SU-DHL-6 (cell line): ENCODE measurements around the gene COL6A1.

Experiments
- H2AFZ ChIP-seq: fragments of 200-600 bp; sonication (generic); 2 replicates; pipeline ENCODE4 v1.6.1; 2014; ENCODE audit warnings: low read depth, mild to moderate bottlenecking, moderate library complexity, mixed read lengths, antibody characterized with exemption, low read length; ENCODE audit not compliant: severe bottlenecking
- H3F3A ChIP-seq: fragments of 200-600 bp; shearing (Covaris generic); 2 replicates; pipeline ENCODE4 v1.6.0; 2016; ENCODE audit warnings: antibody characterized with exemption, mild to moderate bottlenecking; ENCODE audit not compliant: insufficient read depth
- H3K27ac ChIP-seq: fragments of 200-600 bp; sonication (generic); 2 replicates; pipeline ENCODE4 v1.5.1; 2016; ENCODE audit warnings: low read depth, mild to moderate bottlenecking, low read length, moderate library complexity, mixed read lengths
- H3K27me3 ChIP-seq: fragments of 200-600 bp; sonication (generic), shearing (Covaris generic); 2 replicates; pipeline ENCODE4 v1.6.0; 2014; ENCODE audit warnings: mild to moderate bottlenecking, low read length
- H3K36me3 ChIP-seq: fragments of 200-600 bp; sonication (generic); 2 replicates; pipeline ENCODE4 v1.6.1; 2014; ENCODE audit warnings: mild to moderate bottlenecking, low read length, mixed read lengths
- H3K4me2 ChIP-seq: fragments of 300-600, 200-600 bp; shearing (Covaris generic), sonication (generic); 2 replicates; pipeline ENCODE4 v1.6.0; 2014; ENCODE audit warnings: low read length, low read depth, mild to moderate bottlenecking; ENCODE audit not compliant: poor library complexity, severe bottlenecking
- H3K4me3 ChIP-seq: fragments of 200-600 bp; sonication (generic); 2 replicates; pipeline ENCODE4 v1.5.1; 2014; ENCODE audit warnings: antibody characterized with exemption, low read length, mild to moderate bottlenecking, mixed read lengths; ENCODE audit not compliant: insufficient read depth, poor library complexity, severe bottlenecking
- H3K79me2 ChIP-seq: fragments of 200-600 bp; sonication (generic); 2 replicates; pipeline ENCODE4 v1.6.1; 2014; ENCODE audit warnings: mild to moderate bottlenecking, low read length, moderate library complexity; ENCODE audit not compliant: insufficient read depth
- H3K9ac ChIP-seq: fragments of 200-600 bp; sonication (generic); 2 replicates; pipeline ENCODE4 v1.7.0; 2014; ENCODE audit warnings: mild to moderate bottlenecking, low read length
- H3K9me2 ChIP-seq: fragments of 200-600 bp; sonication (generic); replicated peaks from 2 replicates; pipeline ENCODE4 v1.6.1; 2014; ENCODE audit warnings: low read length; ENCODE audit not compliant: insufficient read depth
- H3K9me3 ChIP-seq: fragments of 200-600 bp; sonication (generic); 2 replicates; pipeline ENCODE4 v1.6.1; 2014; ENCODE audit warnings: low read length, mixed read lengths; ENCODE audit not compliant: insufficient read depth
- H4K20me1 ChIP-seq: fragments of 200-600 bp; sonication (generic); 2 replicates; pipeline ENCODE4 v1.6.1; 2014; ENCODE audit warnings: low read depth, mild to moderate bottlenecking, antibody characterized with exemption, low read length, moderate library complexity, mixed read lengths
- CTCF ChIP-seq: fragments of 200-600 bp; sonication (generic); IDR thresholded peaks from one replicate; pipeline ENCODE4 v1.5.1; 2017; ENCODE audit warnings: antibody characterized with exemption, mild to moderate bottlenecking, low read length, moderate library complexity; ENCODE audit not compliant: insufficient read depth, poor library complexity, severe bottlenecking
- EZH2phosphoT487 ChIP-seq: fragments of 200-600 bp; sonication (generic), shearing (Covaris generic); conservative IDR thresholded peaks from 2 replicates; pipeline ENCODE4 v1.6.1; 2018; ENCODE audit warnings: mild to moderate bottlenecking, antibody characterized with exemption, low read length, moderate library complexity, mixed read lengths

Gene COL6A1

GRCh38 chr21:45994086-45994661 is 12.6 kb downstream of the COL6A1 start:
- TF ChIP-seq CTCF (no peak), EZH2phosphoT487 (no peak)
- Histone ChIP-seq H4K20me1 (no peaks in the 10 kb centered on the region), H3K36me3 (no peaks in the 10 kb centered on the region), H3K9me3 (no peaks in the 10 kb centered on the region), H3K9me2 (no peaks in the 10 kb centered on the region), H3K4me2 (no peak overlapping the region), H3K27me3 (no peaks in the 10 kb centered on the region), H3K9ac (no peak overlapping the region), H3K79me2 (no peaks in the 10 kb centered on the region), H3F3A (no peaks in the 10 kb centered on the region), H3K4me3 (no peak overlapping the region), H3K27ac (no peak overlapping the region), H2AFZ (no peak overlapping the region)

GRCh38 chr21:45994759-45995685 is 13.5 kb downstream of the COL6A1 start:
- Histone ChIP-seq H3K9me2 (no peaks in the 10 kb centered on the region), H3K27me3 (no peaks in the 10 kb centered on the region), H2AFZ (no peak overlapping the region), H3K27ac (no peak overlapping the region), H3K36me3 (no peaks in the 10 kb centered on the region), H4K20me1 (no peaks in the 10 kb centered on the region), H3K9ac (no peak overlapping the region), H3K4me2 (no peak overlapping the region), H3K9me3 (no peaks in the 10 kb centered on the region), H3K4me3 (no peak overlapping the region), H3F3A (no peaks in the 10 kb centered on the region), H3K79me2 (no peaks in the 10 kb centered on the region)
- TF ChIP-seq CTCF (no peak), EZH2phosphoT487 (no peak)

- no peaks in the 10 kb centered on the region for H3K9me3 ChIP-seq
- no peak overlapping the region for H3K4me2 ChIP-seq
- H3K9me2 ChIP-seq: no peaks in the 10 kb centered on the region
- H3K9ac ChIP-seq: no peak overlapping the region
- H4K20me1 ChIP-seq: no peaks in the 10 kb centered on the region
- no peaks in the 10 kb centered on the region for H3F3A ChIP-seq
- no peak overlapping the region for H3K27ac ChIP-seq
- no peak overlapping the region for H2AFZ ChIP-seq
- TF ChIP-seq EZH2phosphoT487 (no peak), CTCF (no peak)
- no peak overlapping the region for H3K4me3 ChIP-seq
- no peaks in the 10 kb centered on the region for H3K27me3 ChIP-seq
- H3K36me3 ChIP-seq: no peaks in the 10 kb centered on the region
- H3K79me2 ChIP-seq: no peaks in the 10 kb centered on the region
Observed at GRCh38 chr21:45995686-45996179, 14.2 kb downstream of the COL6A1 start.
